H1 (cell line): Measurements from ENCODE around the gene NEB. TPM values are rescaled to one million over a fixed set of nuclear protein-coding genes. Genes with fewer than 3 reads are reported as not detected.

ENCODE experiments used
- CTCF ChIA-PET: fragments of 300-600 bp; sonication (Branson Sonifier 250); formaldehyde crosslinking; loops from one replicate; lab custom pipeline; 2021; ENCODE audit not compliant: partially characterized antibody; lab: Charles Lee
- POLR2A ChIA-PET: fragments of 300-600 bp; sonication (Branson Sonifier 250); formaldehyde crosslinking; loops from one replicate; lab custom pipeline; 2021; ENCODE audit warnings: inconsistent platforms; ENCODE audit not compliant: partially characterized antibody; lab: Charles Lee
- DNase-seq, 2 experiments: peaks; one replicate each; pipeline versions ENCODE4 v3.0.0 to v3.0.0-alpha.2; 2010 to 2022; ENCODE audit warnings: low spot score in 2 of 2, low read depth in 1 of 2, mixed read lengths in 1 of 2
- FAIRE-seq: peaks from 2 replicates; lab custom pipeline; 2011; peaks lifted over from hg19 to GRCh38; lab: Jason Lieb, UNC
- H2AFZ ChIP-seq: 2 replicates; pipeline ENCODE4 v1.8.1; 2012; ENCODE audit warnings: low read length, inconsistent platforms
- H2AK5ac ChIP-seq: 2 replicates; pipeline ENCODE4 v1.6.1; 2013; ENCODE audit warnings: low read depth, low read length
- H2BK120ac ChIP-seq: replicated peaks from 2 replicates; pipeline ENCODE3; 2013; ENCODE audit warnings: low read depth, low read length, inconsistent platforms
- H2BK12ac ChIP-seq: 2 replicates; pipeline ENCODE4 v1.6.1; 2013; ENCODE audit warnings: low read depth, low read length
- H2BK15ac ChIP-seq: 2 replicates; pipeline ENCODE4 v1.6.1; 2013; ENCODE audit warnings: low read length
- H2BK20ac ChIP-seq: 2 replicates; pipeline ENCODE4 v1.6.1; 2013; ENCODE audit warnings: low read length
- H2BK5ac ChIP-seq: 2 replicates; pipeline ENCODE4 v1.6.1; 2013; ENCODE audit warnings: low read depth, low read length
- H3K14ac ChIP-seq: 2 replicates; pipeline ENCODE4 v1.6.1; 2013; ENCODE audit warnings: inconsistent platforms; ENCODE audit not compliant: insufficient read length
- H3K18ac ChIP-seq: 2 replicates; pipeline ENCODE4 v1.6.1; 2013; ENCODE audit warnings: low read length; ENCODE audit errors: extremely low read depth
- H3K23ac ChIP-seq: 2 replicates; pipeline ENCODE4 v1.6.1; 2013; ENCODE audit warnings: inconsistent platforms; ENCODE audit not compliant: insufficient read length
- H3K23me2 ChIP-seq: 2 replicates; pipeline ENCODE4 v1.6.1; 2013; ENCODE audit warnings: low read depth, low read length
- H3K27ac ChIP-seq: 2 replicates; pipeline ENCODE4 v1.6.1; 2011; ENCODE audit warnings: low read depth, low read length, inconsistent platforms
- H3K27me3 ChIP-seq, 4 experiments: replicated peaks in 1 of 4; 1 replicate in 1 of 4; 2 replicates in 3 of 4; pipeline versions ENCODE4 v1.6.1 to v1.8.1; 2011 to 2013; ENCODE audit warnings: low read length in 3 of 4, mild to moderate bottlenecking in 3 of 4, inconsistent platforms in 2 of 4, mixed read lengths in 2 of 4, moderate library complexity in 1 of 4; ENCODE audit not compliant: control insufficient read depth in 3 of 4, insufficient read depth in 3 of 4; ENCODE audit errors: extremely low read depth in 1 of 4
- H3K36me3 ChIP-seq, 4 experiments: 2 replicates each; pipeline versions ENCODE4 v1.6.1 to v1.8.1; 2011 to 2013; ENCODE audit warnings: mild to moderate bottlenecking in 4 of 4, low read length in 3 of 4, moderate library complexity in 2 of 4, control low read depth in 1 of 4, inconsistent platforms in 1 of 4; ENCODE audit not compliant: insufficient read depth in 4 of 4, control insufficient read depth in 2 of 4
- H3K4ac ChIP-seq: replicated peaks from 2 replicates; pipeline ENCODE3; 2013; ENCODE audit warnings: low read length, low read depth, mixed read lengths, inconsistent platforms; ENCODE audit not compliant: insufficient read length
- H3K4me1 ChIP-seq, 4 experiments: replicated peaks in 1 of 4; 1 replicate in 1 of 4; 2 replicates in 3 of 4; pipeline versions ENCODE4 v1.6.1 to v1.8.1; 2011 to 2013; ENCODE audit warnings: low read length in 3 of 4, inconsistent platforms in 2 of 4, mixed read lengths in 1 of 4; ENCODE audit not compliant: insufficient read depth in 4 of 4, control insufficient read depth in 3 of 4
- H3K4me2 ChIP-seq, 2 experiments: 2 replicates each; pipeline versions ENCODE4 v1.6.1 to v1.8.1; 2011 to 2013; ENCODE audit warnings: low read depth in 2 of 2, low read length in 2 of 2, control low read depth in 1 of 2, inconsistent platforms in 1 of 2, mild to moderate bottlenecking in 1 of 2; ENCODE audit not compliant: insufficient read depth in 1 of 2
- H3K4me3 ChIP-seq, 4 experiments: fragments of 200-600, 300-600 bp in 1 of 4; sonication (generic), shearing (Covaris generic), sonication (Bioruptor Twin) in 1 of 4; 2 replicates each; pipeline versions ENCODE4 v1.5.1 to v1.8.1; 2011 to 2016; ENCODE audit warnings: low read length in 4 of 4, low read depth in 3 of 4, control low read depth in 2 of 4, inconsistent platforms in 2 of 4, mild to moderate bottlenecking in 2 of 4, mixed read lengths in 1 of 4, moderate library complexity in 1 of 4; ENCODE audit not compliant: insufficient read depth in 2 of 4; ENCODE audit errors: extremely low read depth in 1 of 4
- H3K56ac ChIP-seq: replicated peaks from 2 replicates; pipeline ENCODE3; 2013; ENCODE audit warnings: low read depth, mild to moderate bottlenecking, mixed read lengths, low read length, inconsistent platforms; ENCODE audit not compliant: insufficient read length
- H3K79me1 ChIP-seq: 2 replicates; pipeline ENCODE4 v1.6.1; 2013; ENCODE audit warnings: low read depth, low read length, control low read depth
- H3K79me2 ChIP-seq, 2 experiments: 2 replicates each; pipeline versions ENCODE4 v1.6.1 to v1.8.1; 2012 to 2013; ENCODE audit warnings: low read length in 2 of 2, mild to moderate bottlenecking in 2 of 2, inconsistent platforms in 1 of 2; ENCODE audit not compliant: insufficient read depth in 2 of 2, control insufficient read depth in 1 of 2
- H3K9ac ChIP-seq, 4 experiments: replicated peaks in 1 of 4; 1 replicate in 1 of 4; 2 replicates in 3 of 4; pipeline versions ENCODE4 v1.6.1 to v1.8.1; 2011 to 2013; ENCODE audit warnings: low read depth in 3 of 4, low read length in 3 of 4, control low read depth in 2 of 4, mild to moderate bottlenecking in 2 of 4, moderate library complexity in 2 of 4, inconsistent platforms in 1 of 4; ENCODE audit errors: extremely low read depth in 1 of 4
- H3K9me3 ChIP-seq, 2 experiments: 2 replicates each; pipeline versions ENCODE4 v1.6.1 to v1.8.1; 2012 to 2013; ENCODE audit warnings: mild to moderate bottlenecking in 2 of 2, moderate library complexity in 2 of 2, control low read depth in 1 of 2, inconsistent platforms in 1 of 2, low read depth in 1 of 2, low read length in 1 of 2, mixed read lengths in 1 of 2; ENCODE audit not compliant: insufficient read depth in 2 of 2
- H4K20me1 ChIP-seq, 2 experiments: replicated peaks in 1 of 2; 2 replicates each; pipeline versions ENCODE3 to v1.8.1; 2011 to 2013; ENCODE audit warnings: inconsistent platforms in 2 of 2, low read length in 2 of 2, mild to moderate bottlenecking in 1 of 2; ENCODE audit not compliant: insufficient read depth in 2 of 2, control insufficient read depth in 1 of 2
- H4K5ac ChIP-seq: 2 replicates; pipeline ENCODE4 v1.6.1; 2013; ENCODE audit warnings: low read length, low read depth, mixed read lengths, inconsistent platforms; ENCODE audit not compliant: insufficient read length
- H4K8ac ChIP-seq: 2 replicates; pipeline ENCODE4 v1.8.0; 2013; ENCODE audit warnings: mild to moderate bottlenecking, moderate library complexity, low read length, inconsistent platforms; ENCODE audit not compliant: insufficient read depth; ENCODE audit errors: extremely low read depth
- H4K91ac ChIP-seq: replicated peaks from 2 replicates; pipeline ENCODE3; 2013; ENCODE audit warnings: low read length, mixed read lengths, inconsistent platforms; ENCODE audit not compliant: insufficient read length
- CBX5 ChIP-seq: fragments of 300-800, 300-1000 bp; sonication (generic); IDR thresholded peaks from 2 replicates; pipeline ENCODE4 v1.7.1; 2016; ENCODE audit warnings: antibody characterized with exemption, low read length, low read depth
- E2F6 ChIP-seq: IDR thresholded peaks from 2 replicates; pipeline ENCODE4 v1.6.1; 2012; ENCODE audit warnings: inconsistent platforms
- EGR1 ChIP-seq: IDR thresholded peaks from 2 replicates; pipeline ENCODE4 v1.6.1; 2011; ENCODE audit warnings: low read depth, low read length, borderline replicate concordance
- EP300 ChIP-seq, 2 experiments: IDR thresholded peaks; 1 replicate in 1 of 2; 2 replicates in 1 of 2; pipeline ENCODE4 v1.6.1; 2011 to 2012; ENCODE audit warnings: low read depth in 2 of 2, low read length in 2 of 2, mild to moderate bottlenecking in 2 of 2, borderline replicate concordance in 1 of 2, inconsistent platforms in 1 of 2, moderate library complexity in 1 of 2
- GABPA ChIP-seq: IDR thresholded peaks from 2 replicates; pipeline ENCODE4 v1.6.1; 2011; ENCODE audit warnings: mild to moderate bottlenecking, low read length, moderate library complexity, borderline replicate concordance; ENCODE audit not compliant: insufficient read depth
- KDM1A ChIP-seq: fragments of 200-600, 300-600 bp; sonication (generic); IDR thresholded peaks from 2 replicates; pipeline ENCODE4 v1.7.1; 2016; ENCODE audit warnings: mild to moderate bottlenecking, low read length, borderline replicate concordance
- KDM4A ChIP-seq: IDR thresholded peaks from one replicate; pipeline ENCODE4 v1.7.1; 2012; ENCODE audit warnings: low read depth, mild to moderate bottlenecking, moderate library complexity, low read length, inconsistent platforms; ENCODE audit not compliant: severe bottlenecking
- KDM5A ChIP-seq: fragments of 200-600 bp; IDR thresholded peaks from 2 replicates; pipeline ENCODE4 v1.7.1; 2012; ENCODE audit warnings: mild to moderate bottlenecking, low read length, inconsistent platforms, mixed read lengths
- POLR2AphosphoS5 ChIP-seq: IDR thresholded peaks from 2 replicates; pipeline ENCODE4 v1.6.1; 2011; ENCODE audit warnings: low read depth, low read length
- RNF2 ChIP-seq: fragments of 200-900, 300-1000 bp; sonication (generic); IDR thresholded peaks from 2 replicates; pipeline ENCODE4 v1.7.1; 2016; ENCODE audit warnings: borderline replicate concordance, low read depth, mild to moderate bottlenecking, antibody characterized with exemption, low read length; ENCODE audit not compliant: poor library complexity, severe bottlenecking; ENCODE audit errors: missing control alignments
- RXRA ChIP-seq: IDR thresholded peaks from 2 replicates; pipeline ENCODE4 v1.6.1; 2011; ENCODE audit warnings: low read depth, mild to moderate bottlenecking, low read length, moderate library complexity; ENCODE audit not compliant: insufficient read depth
- SP1 ChIP-seq: IDR thresholded peaks from 2 replicates; pipeline ENCODE4 v1.6.1; 2011; ENCODE audit warnings: low read depth, low read length
- polyA plus RNA-seq, 7 experiments: library from polyadenylated mRNA; depleted of rRNA in 3 of 7; stranded (reverse) in 5 of 7; unstranded in 2 of 7; fragments of >200 nt in 5 of 7; fragments of 200-250 nt in 2 of 7; gene quantifications; 1 replicate in 5 of 7; 2 replicates in 1 of 7; 4 replicates in 1 of 7; pipeline versions ENCODE4 v1.2.1 to v1.2.3, GENCODE V29; 2011 to 2013; ENCODE audit warnings: missing spikeins in 2 of 7, mixed read lengths in 2 of 7
- total RNA-seq: library from RNA; stranded (reverse); fragmentation: NEBNext Ultra II Directional; extraction: Animal tissue kit (Norgen Biotek cat#: 25700); gene quantifications from 2 replicates; pipeline ENCODE4 v1.2.1, GENCODE V29; 2021
- TF ChIP-seq, protein P1 (sequence below): IDR thresholded peaks from 2 replicates; pipeline ENCODE4 v1.6.1; 2012; ENCODE audit warnings: inconsistent platforms

The NEB gene
- total and polyA plus RNA-seq, 2 of the 8 experiments (the other 6 are each of a cell fraction or from before 2014, with no cell fraction given): 1.4 to 2.5 TPM

DNA sequence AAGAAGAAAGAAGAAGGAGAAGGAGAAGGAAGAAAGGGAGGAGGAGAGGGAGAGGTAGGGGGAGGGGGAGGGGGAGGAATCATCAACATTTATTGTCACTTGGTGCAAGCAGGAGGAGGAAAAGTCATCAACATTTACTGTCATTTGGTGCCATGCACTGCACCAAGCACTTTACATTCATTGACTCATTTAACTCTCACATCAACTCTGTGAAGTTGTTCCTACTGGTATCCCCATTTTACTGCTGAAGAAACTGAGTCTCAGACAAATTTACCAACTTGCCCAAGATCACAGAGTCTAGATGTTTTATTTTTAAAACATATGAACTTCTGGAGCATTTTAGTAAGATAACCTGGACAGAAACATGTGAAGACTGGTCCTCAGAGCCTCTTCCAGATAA, 46.7 kb upstream of the NEB start:
- no peak for FAIRE-seq
- H2BK20ac ChIP-seq: no peak overlapping the region
- DNase-seq: no peak
- H3K4me3 ChIP-seq: no peak overlapping the region
- no peak overlapping the region for H4K91ac ChIP-seq
- no peak overlapping the region for H3K27ac ChIP-seq
- H3K79me2 ChIP-seq: no peaks in the 10 kb centered on the region
- no peaks in the 10 kb centered on the region for H3K27me3 ChIP-seq
- H2BK15ac ChIP-seq: no peak overlapping the region
- no peak overlapping the region for H2BK12ac ChIP-seq
- no peak overlapping the region for H2AFZ ChIP-seq
- no peak overlapping the region for H3K23ac ChIP-seq
- H3K4me2 ChIP-seq: no peak overlapping the region
- no peaks in the 10 kb centered on the region for H3K4me1 ChIP-seq
- no peak overlapping the region for H3K4ac ChIP-seq
- H3K36me3 ChIP-seq: peaks cover 0 to 4% (median 0%) of the 10 kb centered on the region in 4 experiments; a peak in 2 of 8 replicates
- H2BK5ac ChIP-seq: no peak overlapping the region
- H3K23me2 ChIP-seq: peaks cover 1% of the 10 kb centered on the region; the same call in 1 of the 2 replicates
- no peak overlapping the region for H4K8ac ChIP-seq
- no peak overlapping the region for H3K14ac ChIP-seq
- CTCF ChIA-PET: interaction anchor here (1.4 kb wide), 1 partner anchor 90 kb away, joined by 3 read pairs; no protein-coding TSS in a partner anchor
- H4K5ac ChIP-seq: no peak overlapping the region
- POLR2A ChIA-PET: no interaction called here
- H4K20me1 ChIP-seq: no peaks in the 10 kb centered on the region
- no peaks in the 10 kb centered on the region for H3K9me3 ChIP-seq
- H3K56ac ChIP-seq: no peak overlapping the region
- H3K9ac ChIP-seq: no peak overlapping the region
- H3K79me1 ChIP-seq: no peaks in the 10 kb centered on the region
- no peak overlapping the region for H2AK5ac ChIP-seq
- H2BK120ac ChIP-seq: no peak overlapping the region
- H3K18ac ChIP-seq: no peak overlapping the region
- no peak for TF ChIP-seq CBX5
- TF ChIP-seq RXRA: no peak
- TF ChIP-seq KDM4A: no peak
- TF ChIP-seq KDM5A: no peak
- TF ChIP-seq KDM1A: no peak
- TF ChIP-seq POLR2AphosphoS5: no peak
- TF ChIP-seq SP1: no peak
- no peak for TF ChIP-seq E2F6
- TF ChIP-seq GABPA: no peak
- TF ChIP-seq EGR1: no peak
- TF ChIP-seq, protein P1, sequence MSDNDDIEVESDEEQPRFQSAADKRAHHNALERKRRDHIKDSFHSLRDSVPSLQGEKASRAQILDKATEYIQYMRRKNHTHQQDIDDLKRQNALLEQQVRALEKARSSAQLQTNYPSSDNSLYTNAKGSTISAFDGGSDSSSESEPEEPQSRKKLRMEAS: no peak
- TF ChIP-seq RNF2: no peak
- TF ChIP-seq EP300 (IDR thresholded peaks at IDR 0.05; ENCODE audit: borderline replicate concordance in 1 of 2, low read depth in 2 of 2, low read length in 2 of 2): no peak
